C4-2B (cell line): Measurements from ENCODE around the gene RIMBP2.

Experiments
- ZFX ChIP-seq: fragments of 450-650 bp; IDR thresholded peaks from 2 replicates; pipeline ENCODE4 v1.6.1; 2017
- TF ChIP-seq, protein P1 (sequence below): fragments of 450-650 bp; conservative IDR thresholded peaks from 2 replicates; pipeline ENCODE4 v1.5.1; 2017; ENCODE audit warnings: mild to moderate bottlenecking

- TF ChIP-seq, protein P1, sequence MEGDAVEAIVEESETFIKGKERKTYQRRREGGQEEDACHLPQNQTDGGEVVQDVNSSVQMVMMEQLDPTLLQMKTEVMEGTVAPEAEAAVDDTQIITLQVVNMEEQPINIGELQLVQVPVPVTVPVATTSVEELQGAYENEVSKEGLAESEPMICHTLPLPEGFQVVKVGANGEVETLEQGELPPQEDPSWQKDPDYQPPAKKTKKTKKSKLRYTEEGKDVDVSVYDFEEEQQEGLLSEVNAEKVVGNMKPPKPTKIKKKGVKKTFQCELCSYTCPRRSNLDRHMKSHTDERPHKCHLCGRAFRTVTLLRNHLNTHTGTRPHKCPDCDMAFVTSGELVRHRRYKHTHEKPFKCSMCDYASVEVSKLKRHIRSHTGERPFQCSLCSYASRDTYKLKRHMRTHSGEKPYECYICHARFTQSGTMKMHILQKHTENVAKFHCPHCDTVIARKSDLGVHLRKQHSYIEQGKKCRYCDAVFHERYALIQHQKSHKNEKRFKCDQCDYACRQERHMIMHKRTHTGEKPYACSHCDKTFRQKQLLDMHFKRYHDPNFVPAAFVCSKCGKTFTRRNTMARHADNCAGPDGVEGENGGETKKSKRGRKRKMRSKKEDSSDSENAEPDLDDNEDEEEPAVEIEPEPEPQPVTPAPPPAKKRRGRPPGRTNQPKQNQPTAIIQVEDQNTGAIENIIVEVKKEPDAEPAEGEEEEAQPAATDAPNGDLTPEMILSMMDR: no peak
- TF ChIP-seq ZFX: no peak
Measured at GRCh38 chr12:130477701-130478100, 238.4 kb downstream of the RIMBP2 start.
